MM.1S (cell line): Measurements from ENCODE around the gene METTL21C.

Experiments
- EZH2 ChIP-seq: fragments of 300-600 bp; sonication (generic); optimal IDR thresholded peaks from 2 replicates; pipeline ENCODE3; 2017; ENCODE audit warnings: low read depth, mild to moderate bottlenecking, antibody characterized with exemption, low read length, mixed read lengths
- EZH2phosphoT487 ChIP-seq: fragments of 300-600 bp; sonication (generic); IDR thresholded peaks from 2 replicates; pipeline ENCODE4 v1.6.1; 2018; ENCODE audit warnings: antibody characterized with exemption, low read length
- TF ChIP-seq, protein P1 (sequence below): fragments of 300-600 bp; sonication (generic); IDR thresholded peaks from 2 replicates; pipeline ENCODE4 v1.5.1; 2016; ENCODE audit warnings: antibody characterized with exemption, low read length, mixed read lengths

- TF ChIP-seq, protein P1, sequence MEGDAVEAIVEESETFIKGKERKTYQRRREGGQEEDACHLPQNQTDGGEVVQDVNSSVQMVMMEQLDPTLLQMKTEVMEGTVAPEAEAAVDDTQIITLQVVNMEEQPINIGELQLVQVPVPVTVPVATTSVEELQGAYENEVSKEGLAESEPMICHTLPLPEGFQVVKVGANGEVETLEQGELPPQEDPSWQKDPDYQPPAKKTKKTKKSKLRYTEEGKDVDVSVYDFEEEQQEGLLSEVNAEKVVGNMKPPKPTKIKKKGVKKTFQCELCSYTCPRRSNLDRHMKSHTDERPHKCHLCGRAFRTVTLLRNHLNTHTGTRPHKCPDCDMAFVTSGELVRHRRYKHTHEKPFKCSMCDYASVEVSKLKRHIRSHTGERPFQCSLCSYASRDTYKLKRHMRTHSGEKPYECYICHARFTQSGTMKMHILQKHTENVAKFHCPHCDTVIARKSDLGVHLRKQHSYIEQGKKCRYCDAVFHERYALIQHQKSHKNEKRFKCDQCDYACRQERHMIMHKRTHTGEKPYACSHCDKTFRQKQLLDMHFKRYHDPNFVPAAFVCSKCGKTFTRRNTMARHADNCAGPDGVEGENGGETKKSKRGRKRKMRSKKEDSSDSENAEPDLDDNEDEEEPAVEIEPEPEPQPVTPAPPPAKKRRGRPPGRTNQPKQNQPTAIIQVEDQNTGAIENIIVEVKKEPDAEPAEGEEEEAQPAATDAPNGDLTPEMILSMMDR, result no peak
- no peak for TF ChIP-seq EZH2
- no peak for TF ChIP-seq EZH2phosphoT487
Observed at GRCh38 chr13:102678339-102679107, 16.3 kb downstream of the METTL21C start.
